GM18517 (cell line): Measurements from ENCODE around the gene CCDC85C.

Experiments used
- ATAC-seq: cut with Tn5 transposase; IDR thresholded peaks from one replicate; pipeline ENCODE4 v1.9.1; 2021; ENCODE audit warnings: mild to moderate bottlenecking, moderate library complexity; ENCODE audit not compliant: unreplicated experiment

The CCDC85C gene

GRCh38 chr14:99575043-99576023, 28.7 kb downstream of the CCDC85C start:
- ATAC-seq = no peak

- ATAC-seq = no peak
Measured at GRCh38 chr14:99574099-99574880, 29.7 kb downstream of the CCDC85C start.

GRCh38 chr14:99573436-99574098, 30.4 kb downstream of the CCDC85C start:
- no peak for ATAC-seq

GRCh38 chr14:99573000-99573330, 31.0 kb downstream of the CCDC85C start:
- ATAC-seq = no peak

- no peak for ATAC-seq
Measured at GRCh38 chr14:99572173-99572999, 31.6 kb downstream of the CCDC85C start.

- no peak for ATAC-seq
Measured at GRCh38 chr14:99571303-99571986, 32.6 kb downstream of the CCDC85C start.

GRCh38 chr14:99570544-99571302, 33.3 kb downstream of the CCDC85C start:
- ATAC-seq = no peak

- ATAC-seq = no peak
Measured at GRCh38 chr14:99569725-99570543, 34.1 kb downstream of the CCDC85C start.

GRCh38 chr14:99568567-99569560, 35.1 kb downstream of the CCDC85C start:
- ATAC-seq = no peak

GRCh38 chr14:99566390-99567354, 37.3 kb downstream of the CCDC85C start:
- no peak for ATAC-seq

- ATAC-seq = no peak
Measured at GRCh38 chr14:99566009-99566389, 38.0 kb downstream of the CCDC85C start.

- ATAC-seq = no peak
Measured at GRCh38 chr14:99565383-99565782, 38.6 kb downstream of the CCDC85C start.

GRCh38 chr14:99564926-99565259, 39.1 kb downstream of the CCDC85C start:
- ATAC-seq = no peak

- no peak for ATAC-seq
Measured at GRCh38 chr14:99564256-99564925, 39.6 kb downstream of the CCDC85C start.

- ATAC-seq = no peak
Measured at GRCh38 chr14:99563749-99564129, 40.3 kb downstream of the CCDC85C start.
